H9 (cell line): ENCODE results near the gene FBXL20. TPM values are rescaled to one million over a fixed set of nuclear protein-coding genes. Genes with fewer than 3 reads are reported as not detected.

Source experiments
- DNase-seq: peaks from one replicate; pipeline ENCODE4 v3.0.0-alpha.2; 2017
- H2AFZ ChIP-seq: one replicate; pipeline ENCODE4 v1.6.1; 2013; ENCODE audit warnings: mild to moderate bottlenecking, low read length, control low read depth, moderate library complexity
- H2AK5ac ChIP-seq: 2 replicates; pipeline ENCODE4 v1.6.1; 2013; ENCODE audit warnings: low read length, control low read depth, mixed read lengths; ENCODE audit not compliant: insufficient read length
- H2BK120ac ChIP-seq: one replicate; pipeline ENCODE4 v1.6.1; 2013; ENCODE audit warnings: low read depth, mild to moderate bottlenecking, low read length, control low read depth, inconsistent platforms; ENCODE audit not compliant: poor library complexity, severe bottlenecking
- H2BK12ac ChIP-seq: 2 replicates; pipeline ENCODE4 v1.6.1; 2013; ENCODE audit warnings: low read length, control low read depth, mixed read lengths, low read depth; ENCODE audit not compliant: insufficient read length
- H2BK15ac ChIP-seq: 2 replicates; pipeline ENCODE4 v1.6.1; 2013; ENCODE audit warnings: low read depth, low read length, control low read depth
- H2BK20ac ChIP-seq: one replicate; pipeline ENCODE4 v1.6.1; 2013; ENCODE audit warnings: low read depth, mild to moderate bottlenecking, low read length, control low read depth, inconsistent platforms; ENCODE audit not compliant: poor library complexity, severe bottlenecking
- H2BK5ac ChIP-seq: 2 replicates; pipeline ENCODE4 v1.6.1; 2013; ENCODE audit warnings: low read length, control low read depth, mixed read lengths; ENCODE audit not compliant: insufficient read length
- H3K14ac ChIP-seq: 2 replicates; pipeline ENCODE4 v1.6.1; 2013; ENCODE audit warnings: low read length, control low read depth; ENCODE audit not compliant: insufficient read depth
- H3K18ac ChIP-seq: 2 replicates; pipeline ENCODE4 v1.6.1; 2013; ENCODE audit warnings: low read depth, mild to moderate bottlenecking, mixed read lengths, low read length, control low read depth; ENCODE audit not compliant: insufficient read length
- H3K23ac ChIP-seq: 2 replicates; pipeline ENCODE4 v1.6.1; 2013; ENCODE audit warnings: low read length, control low read depth, mixed read lengths, low read depth; ENCODE audit not compliant: insufficient read length
- H3K23me2 ChIP-seq: 2 replicates; pipeline ENCODE4 v1.6.1; 2013; ENCODE audit warnings: low read depth, mild to moderate bottlenecking, mixed read lengths, low read length, control low read depth; ENCODE audit not compliant: insufficient read length, poor library complexity, severe bottlenecking
- H3K27ac ChIP-seq: 2 replicates; pipeline ENCODE4 v1.5.1; 2013; ENCODE audit warnings: low read length, control low read depth, mixed read lengths, low read depth; ENCODE audit not compliant: insufficient read length
- H3K27me3 ChIP-seq: 2 replicates; pipeline ENCODE4 v1.6.1; 2013; ENCODE audit warnings: low read length, control low read depth, inconsistent platforms; ENCODE audit not compliant: insufficient read depth
- H3K4ac ChIP-seq: 2 replicates; pipeline ENCODE4 v1.6.1; 2013; ENCODE audit warnings: low read depth, mild to moderate bottlenecking, control low read depth, inconsistent platforms, low read length, moderate library complexity
- H3K4me1 ChIP-seq: 2 replicates; pipeline ENCODE4 v1.6.1; 2013; ENCODE audit warnings: low read length, control low read depth, inconsistent platforms; ENCODE audit not compliant: insufficient read depth
- H3K4me2 ChIP-seq: 2 replicates; pipeline ENCODE4 v1.6.1; 2013; ENCODE audit warnings: low read length, control low read depth, mixed read lengths; ENCODE audit not compliant: insufficient read length, insufficient read depth
- H3K56ac ChIP-seq: 2 replicates; pipeline ENCODE4 v1.6.1; 2013; ENCODE audit warnings: low read depth, mild to moderate bottlenecking, mixed read lengths, low read length, control low read depth; ENCODE audit not compliant: insufficient read length
- H3K79me1 ChIP-seq: 2 replicates; pipeline ENCODE4 v1.6.1; 2013; ENCODE audit warnings: low read depth, mild to moderate bottlenecking, moderate library complexity, low read length, control low read depth, inconsistent platforms; ENCODE audit not compliant: insufficient read depth, poor library complexity, severe bottlenecking
- H3K79me2 ChIP-seq: 2 replicates; pipeline ENCODE4 v1.6.1; 2013; ENCODE audit warnings: low read length, control low read depth, inconsistent platforms; ENCODE audit not compliant: insufficient read depth
- H3K9ac ChIP-seq: 2 replicates; pipeline ENCODE4 v1.6.1; 2013; ENCODE audit warnings: low read length, control low read depth, mixed read lengths; ENCODE audit not compliant: insufficient read length; ENCODE audit errors: extremely low read depth
- H3K9me3 ChIP-seq: one replicate; pipeline ENCODE4 v1.6.1; 2013; ENCODE audit warnings: low read depth, low read length, inconsistent platforms; ENCODE audit not compliant: control insufficient read depth
- H3T11ph ChIP-seq: one replicate; pipeline ENCODE4 v1.6.1; 2013; ENCODE audit warnings: mild to moderate bottlenecking, low read length, control low read depth, inconsistent platforms
- H4K20me1 ChIP-seq: one replicate; pipeline ENCODE4 v1.6.1; 2013; ENCODE audit not compliant: control insufficient read depth, insufficient read length, insufficient read depth
- H4K5ac ChIP-seq: 2 replicates; pipeline ENCODE4 v1.6.1; 2013; ENCODE audit warnings: low read depth, mild to moderate bottlenecking, mixed read lengths, low read length, control low read depth; ENCODE audit not compliant: insufficient read length
- H4K8ac ChIP-seq: replicated peaks from 2 replicates; pipeline ENCODE4 v1.6.1; 2013; ENCODE audit warnings: low read length, control low read depth, mixed read lengths, low read depth; ENCODE audit not compliant: insufficient read length
- H4K91ac ChIP-seq: 2 replicates; pipeline ENCODE4 v1.6.1; 2013; ENCODE audit warnings: low read depth, mild to moderate bottlenecking, moderate library complexity, mixed read lengths, low read length, control low read depth; ENCODE audit not compliant: insufficient read length
- H3K27ac Mint-ChIP-seq, 3 experiments: 2 replicates in 2 of 3; 3 replicates in 1 of 3; pipeline ENCODE4 v1.8.0; 2020 to 2021; ENCODE audit warnings: mixed read lengths in 3 of 3, mild to moderate bottlenecking in 1 of 3, moderate library complexity in 1 of 3
- H3K27me3 Mint-ChIP-seq: 2 replicates; pipeline ENCODE4 v1.8.0; 2021; ENCODE audit warnings: low read depth, mild to moderate bottlenecking, moderate library complexity, mixed read lengths
- H3K36me3 Mint-ChIP-seq, 3 experiments: 2 replicates in 2 of 3; 3 replicates in 1 of 3; pipeline ENCODE4 v1.8.0; 2020 to 2021; ENCODE audit warnings: low read depth in 3 of 3, mixed read lengths in 3 of 3; ENCODE audit not compliant: insufficient read depth in 1 of 3
- H3K4me1 Mint-ChIP-seq, 2 experiments: 2 replicates each; pipeline ENCODE4 v1.8.0; 2020; ENCODE audit warnings: mixed read lengths in 2 of 2
- H3K4me3 Mint-ChIP-seq, 2 experiments: 2 replicates in 1 of 2; 3 replicates in 1 of 2; pipeline ENCODE4 v1.8.0; 2020 to 2021; ENCODE audit warnings: mild to moderate bottlenecking in 2 of 2, mixed read lengths in 2 of 2, moderate library complexity in 1 of 2
- H3K9me3 Mint-ChIP-seq, 2 experiments: 2 replicates in 1 of 2; 3 replicates in 1 of 2; pipeline ENCODE4 v1.8.0; 2020; ENCODE audit warnings: mild to moderate bottlenecking in 2 of 2, mixed read lengths in 2 of 2, moderate library complexity in 1 of 2
- CTCF ChIP-seq: fragments of 200-600 bp; sonication (generic); conservative IDR thresholded peaks from 3 replicates; pipeline ENCODE4 v1.8.0; 2021; ENCODE audit warnings: antibody characterized with exemption, mild to moderate bottlenecking
- WGBS: extraction: QIAGEN DNeasy Blood & Tissue Kit; methylation state at CpG from one replicate; pipeline ENCODE4 v1.1.7; 2013; ENCODE audit warnings: missing lambda C conversion rate, low lambda C conversion rate, mixed read lengths; ENCODE audit not compliant: insufficient read length; ENCODE audit errors: extremely low coverage; 5-methylcytosine and 5-hydroxymethylcytosine counted together
- total RNA-seq: library from RNA; stranded (reverse); gene quantifications from 2 replicates; pipeline ENCODE4 v1.2.1, GENCODE V29; 2021

FBXL20 gene
- total RNA-seq, 1 experiment from 2014 or later = 18.4 TPM

GRCh38 chr17:39210093-39210434 lies 191.4 kb downstream of the FBXL20 start:
- H2BK5ac ChIP-seq = no peak overlapping the region
- no peak for DNase-seq
- H4K91ac ChIP-seq = no peak overlapping the region
- H2AFZ ChIP-seq = no peak overlapping the region
- H3K56ac ChIP-seq = no peak overlapping the region
- no peaks in the 10 kb centered on the region for H3K27me3 ChIP-seq
- H3K18ac ChIP-seq = peak overlapping the region; percentile 39
- H3K4me1 ChIP-seq = no peaks in the 10 kb centered on the region; the same call in 1 of the 2 replicates
- no peak overlapping the region for H4K8ac ChIP-seq
- H2AK5ac ChIP-seq = no peak overlapping the region
- H2BK120ac ChIP-seq = no peak overlapping the region
- peaks cover 27 to 58% of the 10 kb centered on the region in 2 experiments for H3K4me1 Mint-ChIP-seq
- no peak overlapping the region for H4K5ac ChIP-seq
- no peak overlapping the region for H3K27ac ChIP-seq
- no peak overlapping the region for H3K23ac ChIP-seq
- H3K9me3 ChIP-seq = no peaks in the 10 kb centered on the region
- H3K4me2 ChIP-seq = peak overlapping the region; percentile 36
- H3K36me3 Mint-ChIP-seq = peaks cover 0 to 2% (median under 1%) of the 10 kb centered on the region in 3 experiments; a peak in 5 of 7 replicates
- no peak overlapping the region for H2BK15ac ChIP-seq
- no peak overlapping the region; the same call in 1 of the 2 replicates for H3K14ac ChIP-seq
- WGBS = no CpG with 5 or more reads among the region's 22 CpGs
- no peak for TF ChIP-seq CTCF
- no peak overlapping the region for H2BK12ac ChIP-seq
- H3K79me1 ChIP-seq = no peaks in the 10 kb centered on the region
- H2BK20ac ChIP-seq = no peak overlapping the region
- H3K27ac Mint-ChIP-seq = no peak overlapping the region
- H3K27me3 Mint-ChIP-seq = peaks cover 17% of the 10 kb centered on the region
- H3T11ph ChIP-seq = no peak overlapping the region
- no peak overlapping the region for H3K9ac ChIP-seq
- H3K79me2 ChIP-seq = no peaks in the 10 kb centered on the region
- no peaks in the 10 kb centered on the region for H3K9me3 Mint-ChIP-seq
- H4K20me1 ChIP-seq = no peaks in the 10 kb centered on the region
- peaks cover 6% of the 10 kb centered on the region for H3K23me2 ChIP-seq
- H3K4me3 Mint-ChIP-seq = peak overlapping the region; percentile 47 to 74
- H3K4ac ChIP-seq = no peak overlapping the region
